Measurements from ENCODE around the gene TP53RK. TPM values are rescaled to one million over a fixed set of nuclear protein-coding genes. Genes with fewer than 3 reads are reported as not detected.

TP53RK gene
- total RNA-seq, 1 donor from 2014 or later, result 15.9 TPM

DNA sequence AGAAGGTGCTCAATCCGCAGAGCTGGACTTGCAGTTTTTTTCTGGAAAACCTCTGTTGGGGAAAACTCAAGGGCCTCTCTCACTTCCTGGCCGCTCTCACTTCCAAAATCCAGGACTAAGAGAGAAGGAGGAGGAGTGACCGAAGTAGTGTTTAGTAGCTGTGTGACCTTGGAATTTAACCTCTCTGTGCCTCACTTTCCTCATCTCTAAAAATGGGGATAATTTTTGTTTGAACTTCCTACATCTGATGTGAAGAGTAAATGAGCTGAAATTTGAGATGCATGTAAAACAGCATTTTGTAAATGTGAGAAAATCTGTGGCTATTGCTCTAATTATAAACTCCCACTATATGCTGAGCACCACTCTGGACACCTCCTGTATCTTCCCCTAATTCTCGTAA, 43.1 kb downstream of the TP53RK start:
- TF ChIP-seq, protein P1, sequence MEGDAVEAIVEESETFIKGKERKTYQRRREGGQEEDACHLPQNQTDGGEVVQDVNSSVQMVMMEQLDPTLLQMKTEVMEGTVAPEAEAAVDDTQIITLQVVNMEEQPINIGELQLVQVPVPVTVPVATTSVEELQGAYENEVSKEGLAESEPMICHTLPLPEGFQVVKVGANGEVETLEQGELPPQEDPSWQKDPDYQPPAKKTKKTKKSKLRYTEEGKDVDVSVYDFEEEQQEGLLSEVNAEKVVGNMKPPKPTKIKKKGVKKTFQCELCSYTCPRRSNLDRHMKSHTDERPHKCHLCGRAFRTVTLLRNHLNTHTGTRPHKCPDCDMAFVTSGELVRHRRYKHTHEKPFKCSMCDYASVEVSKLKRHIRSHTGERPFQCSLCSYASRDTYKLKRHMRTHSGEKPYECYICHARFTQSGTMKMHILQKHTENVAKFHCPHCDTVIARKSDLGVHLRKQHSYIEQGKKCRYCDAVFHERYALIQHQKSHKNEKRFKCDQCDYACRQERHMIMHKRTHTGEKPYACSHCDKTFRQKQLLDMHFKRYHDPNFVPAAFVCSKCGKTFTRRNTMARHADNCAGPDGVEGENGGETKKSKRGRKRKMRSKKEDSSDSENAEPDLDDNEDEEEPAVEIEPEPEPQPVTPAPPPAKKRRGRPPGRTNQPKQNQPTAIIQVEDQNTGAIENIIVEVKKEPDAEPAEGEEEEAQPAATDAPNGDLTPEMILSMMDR (IDR thresholded peaks at IDR 0.05), result no peak
- TF ChIP-seq EZH2phosphoT487 (IDR thresholded peaks at IDR 0.05) (no peak), EZH2 (IDR thresholded peaks at IDR 0.05) (no peak)
- Histone ChIP-seq H3K36me3 (no peaks in the 10 kb centered on the region), H3F3A (ENCODE audit: low read depth) (peaks cover 26% of the 10 kb centered on the region), H3K4me2 (no peak overlapping the region), H3K27me3 (peaks cover 34% of the 10 kb centered on the region), H3K9me3 (ENCODE audit: low read depth) (no peaks in the 10 kb centered on the region), H4K20me1 (ENCODE audit: low read depth) (peaks cover 16% of the 10 kb centered on the region), H2AFZ (replicated peaks) (no peak overlapping the region), H3K4me3 (no peak overlapping the region), H3K79me2 (ENCODE audit: low read depth) (no peaks in the 10 kb centered on the region), H3K4me1 (peaks cover 34% of the 10 kb centered on the region), H3K9ac (no peak overlapping the region), H3K27ac (no peak overlapping the region)
- no peak overlapping the region for H3K4me3 Mint-ChIP-seq
- H3K36me3 Mint-ChIP-seq, result no peaks in the 10 kb centered on the region
- H3K9me3 Mint-ChIP-seq, result no peaks in the 10 kb centered on the region
- H3K4me1 Mint-ChIP-seq, result peaks cover 53% of the 10 kb centered on the region
- no peak for DNase-seq (ENCODE audit: low spot score)
- peaks cover 4% of the 10 kb centered on the region for H3K27me3 Mint-ChIP-seq (ENCODE audit: insufficient read depth, low read depth)
- H3K27ac Mint-ChIP-seq, result no peak overlapping the region

DNA sequence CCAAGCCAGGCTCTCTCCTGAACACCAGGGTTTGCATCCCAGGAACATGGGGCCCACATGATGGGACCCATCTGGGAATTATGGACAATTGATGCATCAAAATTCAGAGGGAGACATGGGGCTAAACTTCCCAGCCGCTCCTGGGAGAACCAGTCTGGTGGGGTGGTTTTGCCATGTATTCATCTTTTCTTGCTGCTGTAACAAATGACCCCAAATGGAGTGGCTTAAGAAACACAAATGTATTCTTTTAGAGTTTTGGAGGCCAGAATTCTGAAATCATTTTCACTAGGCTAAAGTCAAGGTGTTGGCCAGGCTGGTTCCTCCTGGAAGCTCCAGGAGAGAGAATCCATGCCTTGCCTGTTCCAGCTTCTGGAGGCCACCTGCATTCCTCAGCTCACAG, 44.5 kb downstream of the TP53RK start:
- peaks cover 13% of the 10 kb centered on the region for H4K20me1 ChIP-seq (ENCODE audit: low read depth)
- H3K4me1 ChIP-seq, result peaks cover 32% of the 10 kb centered on the region
- no peak overlapping the region for H3K27ac Mint-ChIP-seq
- H3K36me3 ChIP-seq, result no peaks in the 10 kb centered on the region
- no peaks in the 10 kb centered on the region for H3K9me3 Mint-ChIP-seq
- H3K27me3 Mint-ChIP-seq (ENCODE audit: insufficient read depth, low read depth), result no peaks in the 10 kb centered on the region
- no peak overlapping the region for H2AFZ ChIP-seq (replicated peaks)
- H3K27ac ChIP-seq, result no peak overlapping the region
- no peaks in the 10 kb centered on the region for H3K36me3 Mint-ChIP-seq
- peaks cover 14% of the 10 kb centered on the region for H3F3A ChIP-seq (ENCODE audit: low read depth)
- no peak for DNase-seq (ENCODE audit: low spot score)
- no peaks in the 10 kb centered on the region for H3K79me2 ChIP-seq (ENCODE audit: low read depth)
- H3K4me1 Mint-ChIP-seq, result peaks cover 43% of the 10 kb centered on the region
- H3K4me2 ChIP-seq, result no peak overlapping the region
- H3K4me3 ChIP-seq, result no peak overlapping the region
- H3K9me3 ChIP-seq (ENCODE audit: low read depth), result no peaks in the 10 kb centered on the region
- H3K27me3 ChIP-seq, result peaks cover 20% of the 10 kb centered on the region
- H3K4me3 Mint-ChIP-seq, result no peak overlapping the region
- H3K9ac ChIP-seq, result no peak overlapping the region
- TF ChIP-seq EZH2phosphoT487 (IDR thresholded peaks at IDR 0.05) (no peak), EZH2 (IDR thresholded peaks at IDR 0.05) (no peak)
- TF ChIP-seq, protein P1 (IDR thresholded peaks at IDR 0.05), result no peak

DNA sequence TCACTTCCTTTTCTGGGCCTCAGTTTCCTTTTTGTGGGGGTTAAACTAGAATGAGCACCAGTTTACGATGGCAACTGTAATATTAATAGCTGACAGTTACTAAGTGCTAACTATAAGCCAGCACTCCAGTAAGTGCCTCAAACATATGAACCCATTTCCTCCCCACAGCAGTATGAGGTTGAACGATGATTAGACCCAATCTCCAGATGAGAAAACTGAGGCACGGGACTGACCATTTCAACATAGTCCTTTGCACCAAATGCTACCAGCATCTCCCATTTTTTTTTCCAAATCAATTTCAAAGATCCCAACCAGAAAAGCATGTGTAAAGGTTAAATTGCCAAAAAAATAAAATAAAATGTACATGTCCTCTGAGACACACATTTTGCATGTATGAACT, 45.1 kb downstream of the TP53RK start:
- Histone ChIP-seq H3K4me3 (no peak overlapping the region), H3K27me3 (peaks cover 15% of the 10 kb centered on the region), H3F3A (ENCODE audit: low read depth) (peaks cover 9% of the 10 kb centered on the region), H4K20me1 (ENCODE audit: low read depth) (peaks cover 8% of the 10 kb centered on the region), H3K27ac (no peak overlapping the region), H3K79me2 (ENCODE audit: low read depth) (no peaks in the 10 kb centered on the region), H2AFZ (replicated peaks) (no peak overlapping the region), H3K9me3 (ENCODE audit: low read depth) (no peaks in the 10 kb centered on the region), H3K4me2 (no peak overlapping the region), H3K9ac (no peak overlapping the region), H3K4me1 (peaks cover 27% of the 10 kb centered on the region), H3K36me3 (no peaks in the 10 kb centered on the region)
- Mint-ChIP-seq H3K9me3 (no peaks in the 10 kb centered on the region), H3K27ac (no peak overlapping the region), H3K4me3 (no peak overlapping the region), H3K36me3 (no peaks in the 10 kb centered on the region), H3K4me1 (peaks cover 40% of the 10 kb centered on the region), H3K27me3 (ENCODE audit: insufficient read depth, low read depth) (no peaks in the 10 kb centered on the region)
- no peak for DNase-seq (ENCODE audit: low spot score)
- TF ChIP-seq EZH2phosphoT487 (IDR thresholded peaks at IDR 0.05), result no peak
- TF ChIP-seq EZH2 (IDR thresholded peaks at IDR 0.05), result no peak
- TF ChIP-seq, protein P1 (IDR thresholded peaks at IDR 0.05), result no peak

All from neural progenitor cell (in vitro differentiated cells).